Adipocyte (in vitro differentiated cells): Measurements from ENCODE around the gene LRRK2.
"Not testable (repeated sequence)": the region's sequence is repeated elsewhere in the genome, so short reads cannot be mapped to it uniquely, and the experiment has no call there.

ENCODE experiments used
- DNase-seq: peaks from one replicate; pipeline ENCODE4 v3.0.0-alpha.2; 2015; ENCODE audit warnings: low read depth
- H3K27me3 ChIP-seq: replicated peaks from 2 replicates; pipeline ENCODE4 v1.7.0; 2013; ENCODE audit warnings: mild to moderate bottlenecking, low read length, moderate library complexity; ENCODE audit not compliant: control insufficient read depth, insufficient read depth
- H3K36me3 ChIP-seq: 2 replicates; pipeline ENCODE4 v1.7.0; 2013; ENCODE audit warnings: low read length, mild to moderate bottlenecking, moderate library complexity; ENCODE audit not compliant: control insufficient read depth, insufficient read depth, severe bottlenecking
- H3K4me1 ChIP-seq: 2 replicates; pipeline ENCODE4 v1.7.0; 2013; ENCODE audit warnings: mild to moderate bottlenecking, low read length, moderate library complexity; ENCODE audit not compliant: control insufficient read depth, insufficient read depth
- H3K4me3 ChIP-seq: 2 replicates; pipeline ENCODE4 v1.7.0; 2013; ENCODE audit warnings: mild to moderate bottlenecking, low read length, moderate library complexity
- H3K9ac ChIP-seq: 2 replicates; pipeline ENCODE4 v1.7.0; 2013; ENCODE audit warnings: mild to moderate bottlenecking, low read length, moderate library complexity
- H3K9me3 ChIP-seq: 2 replicates; pipeline ENCODE4 v1.7.0; 2013; ENCODE audit warnings: mild to moderate bottlenecking, low read length, moderate library complexity; ENCODE audit not compliant: control insufficient read depth

Gene LRRK2

DNA sequence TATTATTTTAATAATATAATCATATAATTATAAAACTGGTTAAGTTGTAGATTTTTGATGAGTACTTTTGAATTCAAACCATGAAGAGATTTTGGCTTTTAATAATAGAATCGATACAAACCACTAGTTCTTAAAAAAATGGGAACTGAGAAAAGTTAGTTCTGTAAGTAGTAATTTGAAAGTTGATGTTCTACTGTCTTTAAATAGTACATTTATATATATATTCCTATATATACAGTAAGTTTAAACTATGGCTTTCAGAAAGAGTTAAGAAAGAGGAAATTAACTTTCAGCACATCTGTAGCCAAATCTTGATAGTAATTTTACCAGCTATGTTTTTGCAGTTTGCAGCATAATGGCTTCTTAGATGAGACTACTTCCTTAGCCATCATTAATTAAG lies 7.8 kb downstream of the LRRK2 start:
- Histone ChIP-seq H3K9me3 (no peaks in the 10 kb centered on the region), H3K4me3 (no peak overlapping the region), H3K36me3 (no peaks in the 10 kb centered on the region), H3K9ac (no peak overlapping the region), H3K27me3 (no peaks in the 10 kb centered on the region), H3K4me1 (no peaks in the 10 kb centered on the region)
- DNase-seq = no peak

DNA sequence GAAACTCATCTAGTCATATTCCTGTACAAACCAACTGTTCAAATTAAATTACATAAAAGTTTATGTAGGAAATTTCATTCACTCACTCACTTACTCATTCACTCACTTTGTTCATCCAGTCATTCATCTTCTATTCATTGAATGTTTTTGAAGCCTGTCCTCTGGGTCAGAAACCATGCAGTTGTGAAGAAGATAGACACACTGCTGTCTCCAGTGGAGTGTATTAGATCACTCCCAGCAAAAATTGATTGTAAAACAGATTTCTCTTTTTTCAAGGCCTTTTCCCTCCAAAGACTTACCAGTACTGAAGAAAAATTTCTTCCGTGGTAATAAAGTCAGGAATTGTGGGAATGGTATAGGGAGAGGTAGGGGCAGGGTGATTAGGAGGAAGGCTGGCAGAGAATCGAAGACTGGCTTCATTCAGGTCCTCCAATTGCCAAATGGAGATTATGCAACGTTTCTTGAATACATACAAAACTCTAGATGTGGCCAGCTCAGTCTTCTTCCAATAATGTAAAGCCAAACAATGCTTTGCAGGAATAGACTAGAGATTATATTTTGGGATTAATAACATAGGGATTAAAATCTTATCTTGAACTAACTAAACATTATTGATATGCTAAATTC lies 9.1 kb downstream of the LRRK2 start:
- H3K4me3 ChIP-seq = no peak overlapping the region

DNA sequence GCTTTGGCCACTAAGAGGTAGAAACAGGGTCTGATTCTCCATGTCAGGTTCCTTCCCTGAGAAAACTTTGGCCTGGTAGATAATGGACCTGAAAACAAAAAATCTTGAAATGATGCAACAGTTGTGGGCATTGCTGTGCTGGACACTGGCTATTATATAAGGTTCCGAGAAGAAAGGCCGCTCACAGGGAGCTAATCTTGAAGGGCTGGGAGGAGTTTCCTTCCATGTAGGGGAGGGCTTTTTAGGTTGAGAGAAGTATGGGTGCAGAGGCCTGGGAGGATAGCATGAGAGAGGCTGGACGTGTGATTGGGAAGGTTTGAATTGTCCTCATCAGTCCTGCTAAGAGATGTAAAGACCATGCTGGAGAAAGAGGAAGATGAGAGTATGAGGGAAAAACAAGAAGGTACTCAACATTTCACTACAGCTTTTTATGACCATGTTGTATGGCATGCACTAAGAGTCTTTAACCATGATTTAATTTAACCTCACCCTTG lies 11.6 kb downstream of the LRRK2 start:
- H3K9ac ChIP-seq = no peak overlapping the region
- no peak overlapping the region for H3K4me3 ChIP-seq
- DNase-seq = no peak
- H3K4me1 ChIP-seq = peaks cover 11% of the 10 kb centered on the region
- no peaks in the 10 kb centered on the region for H3K27me3 ChIP-seq
- H3K9me3 ChIP-seq = no peaks in the 10 kb centered on the region
- H3K36me3 ChIP-seq = no peaks in the 10 kb centered on the region

More for the DNA sequence above, 9.1 kb downstream of the LRRK2 start:
- Histone ChIP-seq H3K9ac (no peak overlapping the region), H3K27me3 (no peaks in the 10 kb centered on the region), H3K4me1 (peaks cover 11% of the 10 kb centered on the region), H3K36me3 (no peaks in the 10 kb centered on the region), H3K9me3 (no peaks in the 10 kb centered on the region)
- DNase-seq = no peak

DNA sequence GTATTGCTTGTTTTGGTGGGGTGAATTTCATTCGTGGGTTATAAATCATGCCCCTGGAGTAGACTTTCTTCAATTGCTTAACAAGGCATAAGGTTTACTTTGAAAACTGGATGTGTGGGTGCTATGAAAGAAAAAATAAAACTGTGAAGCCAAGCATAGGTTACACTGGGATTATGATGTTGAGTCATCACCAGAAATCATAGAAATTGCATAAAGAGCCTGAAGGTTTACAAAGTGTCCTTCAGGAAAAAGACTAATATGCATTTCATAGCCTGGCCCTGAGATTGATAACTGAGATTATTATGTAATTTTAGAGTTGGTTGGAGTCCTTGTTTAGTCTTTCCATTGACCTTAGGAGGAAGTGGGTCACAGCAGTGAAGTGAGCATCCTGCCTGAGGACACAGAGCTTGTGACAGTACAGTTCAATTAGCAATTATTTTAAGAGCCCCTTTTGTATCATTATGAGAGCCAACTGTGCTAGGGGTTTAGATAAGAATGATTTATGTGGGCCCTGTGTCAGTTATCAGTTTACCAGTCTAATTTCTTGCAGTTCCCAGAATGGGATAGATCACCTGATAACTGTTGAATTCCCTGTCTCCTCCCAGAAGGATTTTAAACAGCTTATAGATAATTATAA lies 13.6 kb downstream of the LRRK2 start:
- no peaks in the 10 kb centered on the region for H3K27me3 ChIP-seq
- peak; percentile 70 for DNase-seq
- H3K4me1 ChIP-seq = peaks cover 21% of the 10 kb centered on the region
- H3K9me3 ChIP-seq = no peaks in the 10 kb centered on the region
- no peaks in the 10 kb centered on the region for H3K36me3 ChIP-seq
- H3K4me3 ChIP-seq = no peak overlapping the region
- H3K9ac ChIP-seq = no peak overlapping the region

DNA sequence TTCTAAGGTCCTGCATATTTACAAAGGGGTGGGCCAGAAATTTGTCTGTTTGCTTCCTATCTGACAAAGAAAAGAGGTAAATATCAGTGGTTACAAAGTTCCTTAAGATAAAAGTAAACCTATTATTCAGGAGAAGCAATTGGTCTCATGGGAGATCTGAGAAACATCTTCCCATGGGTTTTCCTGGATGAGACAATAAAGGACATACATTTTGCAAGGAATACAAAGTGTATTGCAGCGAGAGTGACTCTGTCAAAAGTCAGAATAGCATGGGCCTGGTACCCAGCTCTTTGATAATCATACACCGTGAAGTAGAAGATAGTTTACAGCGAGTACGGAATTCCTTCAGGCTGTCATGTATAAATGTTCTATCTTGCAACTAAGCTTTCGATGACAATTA lies 14.2 kb downstream of the LRRK2 start:
- DNase-seq = no peak
- Histone ChIP-seq H3K9ac (no peak overlapping the region), H3K4me3 (no peak overlapping the region), H3K27me3 (no peaks in the 10 kb centered on the region), H3K4me1 (peaks cover 21% of the 10 kb centered on the region), H3K36me3 (no peaks in the 10 kb centered on the region), H3K9me3 (no peaks in the 10 kb centered on the region)

DNA sequence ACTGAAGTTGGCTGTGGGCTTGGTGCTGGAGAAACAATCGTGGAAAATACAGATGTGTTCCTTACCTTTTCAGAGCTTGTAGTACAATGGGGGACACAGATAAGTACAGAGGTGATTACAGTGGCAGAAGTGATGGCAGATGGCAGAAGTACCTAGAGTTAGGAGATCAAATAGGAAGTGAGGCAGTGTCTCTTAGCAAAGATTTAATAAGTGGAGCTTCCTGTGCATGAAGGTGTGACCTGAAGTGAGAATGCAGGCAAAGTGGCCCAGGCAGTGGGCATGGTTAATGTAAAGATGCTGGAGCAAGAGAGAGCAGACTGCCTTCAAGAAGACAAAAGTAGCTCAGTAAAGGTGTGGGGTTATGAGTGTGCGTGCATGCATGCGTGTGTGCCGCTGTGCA lies 16.0 kb downstream of the LRRK2 start:
- DNase-seq = no peak
- Histone ChIP-seq H3K9ac (no peak overlapping the region), H3K9me3 (no peaks in the 10 kb centered on the region), H3K36me3 (no peaks in the 10 kb centered on the region), H3K27me3 (no peaks in the 10 kb centered on the region), H3K4me1 (peaks cover 21% of the 10 kb centered on the region), H3K4me3 (no peak overlapping the region)

DNA sequence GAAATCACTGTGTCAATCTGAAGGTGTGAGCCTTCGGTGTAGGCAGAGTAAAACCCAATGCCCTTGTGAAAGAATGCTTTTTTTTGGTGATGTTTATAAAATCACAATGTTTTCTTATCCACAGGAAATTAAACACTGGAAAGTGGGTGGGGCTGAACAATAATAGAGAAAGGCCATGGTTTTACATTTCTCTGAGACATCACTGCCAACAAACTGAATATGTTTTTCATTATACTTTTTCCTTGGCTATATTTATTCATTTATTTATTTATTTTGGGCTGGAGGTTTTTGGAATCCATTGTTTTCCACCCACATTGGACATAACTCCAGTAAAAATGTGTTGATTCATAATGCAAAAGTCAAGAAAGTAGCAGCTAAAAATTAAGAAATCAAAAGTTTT lies 16.9 kb downstream of the LRRK2 start:
- Histone ChIP-seq H3K4me3 (peak overlapping the region; percentile 19), H3K36me3 (no peaks in the 10 kb centered on the region), H3K9ac (peak overlapping the region; percentile 27), H3K4me1 (peaks cover 21% of the 10 kb centered on the region), H3K9me3 (no peaks in the 10 kb centered on the region), H3K27me3 (no peaks in the 10 kb centered on the region)
- peak; percentile 82 for DNase-seq

DNA sequence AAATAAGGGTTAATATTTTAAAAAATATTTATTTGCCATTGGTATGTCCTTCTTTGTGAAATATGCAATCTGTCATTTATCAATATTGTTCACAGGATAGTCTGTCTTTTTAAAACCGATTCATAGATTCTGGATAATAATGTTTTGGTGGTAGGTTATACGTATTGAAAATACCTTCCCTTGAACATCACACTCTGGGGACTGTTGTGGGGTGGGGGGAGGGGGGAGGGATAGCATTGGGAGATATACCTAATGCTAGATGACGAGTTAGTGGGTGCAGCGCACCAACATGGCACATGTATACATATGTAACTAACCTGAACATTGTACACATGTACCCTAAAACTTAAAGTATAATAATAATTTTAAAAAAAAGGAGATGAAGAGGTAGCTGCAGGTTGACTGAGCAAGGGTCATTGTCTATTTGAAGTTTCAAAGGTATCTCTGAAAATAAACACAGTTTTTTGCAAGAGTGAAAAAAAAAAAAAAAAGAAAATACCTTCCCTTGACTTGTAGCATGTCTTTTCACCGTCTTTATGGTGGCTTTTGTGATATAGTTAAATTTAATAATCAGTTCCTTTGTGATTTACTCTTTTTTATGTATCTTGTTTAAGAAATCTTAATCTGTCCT lies 19.8 kb downstream of the LRRK2 start:
- H3K4me1 ChIP-seq = peaks cover 10% of the 10 kb centered on the region
- DNase-seq, H3K9me3 ChIP-seq, H3K27me3 ChIP-seq, H3K9ac ChIP-seq, H3K36me3 ChIP-seq, H3K4me3 ChIP-seq: not testable (repeated sequence)

DNA sequence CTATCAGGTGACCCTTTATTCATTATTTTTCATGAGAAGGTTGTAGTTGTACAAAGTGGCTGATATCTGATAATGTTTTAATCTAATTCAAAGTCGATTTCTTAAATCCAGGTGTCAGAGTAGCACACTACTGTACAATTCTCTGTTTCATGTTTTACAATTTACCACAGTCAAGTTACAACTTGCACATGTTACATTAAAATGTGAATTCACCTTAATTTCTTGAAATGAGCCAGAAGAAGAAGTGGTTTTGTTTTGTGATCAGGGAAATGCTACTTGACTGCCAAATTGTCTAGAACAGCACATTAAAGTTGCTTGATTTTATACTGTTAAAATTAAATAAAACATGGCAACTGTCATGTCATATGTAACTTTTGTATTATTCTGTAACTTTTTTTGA lies 23.2 kb downstream of the LRRK2 start:
- Histone ChIP-seq H3K9me3 (no peaks in the 10 kb centered on the region), H3K4me3 (no peak overlapping the region), H3K4me1 (no peaks in the 10 kb centered on the region), H3K27me3 (no peaks in the 10 kb centered on the region), H3K36me3 (peaks cover 9% of the 10 kb centered on the region), H3K9ac (no peak overlapping the region)
- no peak for DNase-seq

DNA sequence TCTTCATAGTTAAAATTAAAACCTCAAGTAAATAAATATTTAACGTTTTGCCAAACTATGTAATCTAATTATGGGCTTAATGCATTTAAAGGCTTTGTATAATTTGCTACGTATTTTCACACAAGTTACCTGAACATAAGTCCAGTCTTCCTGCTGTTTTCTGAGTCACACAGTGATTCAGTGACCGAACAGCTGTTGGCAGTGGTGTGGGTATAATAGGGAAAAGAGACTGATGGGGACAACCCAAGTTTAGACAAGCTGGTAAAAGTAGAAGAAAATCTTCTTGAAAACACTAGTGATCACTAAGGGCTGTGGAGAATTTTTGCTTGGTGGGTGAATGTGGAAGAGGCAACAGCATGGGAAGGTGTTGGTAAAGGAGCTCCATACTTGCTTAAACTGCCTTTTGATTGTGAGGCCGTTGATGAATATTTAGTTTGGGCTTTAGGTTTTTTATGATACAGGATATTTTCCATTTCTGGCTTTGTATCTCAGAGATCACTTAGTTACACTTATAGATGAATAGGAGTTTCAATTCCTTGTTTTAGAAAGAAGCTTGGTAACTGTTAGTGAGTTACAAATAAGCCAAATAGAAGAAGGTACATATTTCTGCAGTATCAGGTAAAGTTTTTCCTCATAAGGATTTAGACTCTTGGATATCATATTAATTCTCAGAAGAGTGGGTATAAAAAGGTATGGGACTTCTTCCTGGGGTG lies 23.9 kb downstream of the LRRK2 start:
- H3K9ac ChIP-seq = no peak overlapping the region
- H3K9me3 ChIP-seq = no peaks in the 10 kb centered on the region
- no peak overlapping the region for H3K4me3 ChIP-seq

DNA sequence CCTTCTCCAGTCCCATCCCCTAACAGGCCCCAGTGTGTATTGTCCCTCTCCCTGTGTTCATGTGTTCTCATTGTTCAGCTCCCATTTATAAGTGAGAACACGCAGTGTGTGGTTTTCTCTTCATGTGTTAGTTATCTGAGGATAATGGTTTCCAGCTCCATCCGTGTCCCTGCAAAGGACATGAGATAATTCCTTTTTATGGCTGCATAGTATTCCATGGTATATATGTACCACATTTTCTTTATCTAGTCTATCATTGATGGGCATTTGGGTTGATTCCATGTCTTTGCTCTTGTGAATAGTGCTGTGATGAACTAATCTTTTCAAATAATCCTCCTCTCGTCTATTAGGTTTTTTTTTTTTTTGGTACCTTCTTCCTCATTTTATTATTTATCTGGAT lies 25.9 kb downstream of the LRRK2 start:
- not testable (repeated sequence) for H3K9ac ChIP-seq, H3K36me3 ChIP-seq

More for the DNA sequence above, 23.9 kb downstream of the LRRK2 start:
- no peak for DNase-seq
- Histone ChIP-seq H3K4me1 (peaks cover 4% of the 10 kb centered on the region), H3K36me3 (peaks cover 9% of the 10 kb centered on the region), H3K27me3 (no peaks in the 10 kb centered on the region)

More for the DNA sequence above, 25.9 kb downstream of the LRRK2 start:
- H3K4me3 ChIP-seq, H3K27me3 ChIP-seq, H3K9me3 ChIP-seq, DNase-seq: not testable (repeated sequence)
- peaks cover 12% of the 10 kb centered on the region for H3K4me1 ChIP-seq
